DOHH2 (cell line): ENCODE measurements around the gene LDLRAD4.

ENCODE experiments used
- H3F3A ChIP-seq: fragments of 200-600 bp; sonication (generic), shearing (Covaris generic); 2 replicates; pipeline ENCODE4 v1.6.0; 2016; ENCODE audit warnings: antibody characterized with exemption, mild to moderate bottlenecking; ENCODE audit not compliant: control insufficient read depth, insufficient read depth
- H3K27ac ChIP-seq: fragments of 200-600 bp; sonication (generic); 2 replicates; pipeline ENCODE4 v1.5.1; 2014; ENCODE audit warnings: low read depth, mild to moderate bottlenecking, low read length, moderate library complexity
- H3K27me3 ChIP-seq: fragments of 200-600 bp; sonication (generic); 2 replicates; pipeline ENCODE4 v1.6.1; 2014; ENCODE audit warnings: mild to moderate bottlenecking, low read length, mixed read lengths; ENCODE audit not compliant: control insufficient read depth
- H3K36me3 ChIP-seq: fragments of 200-600 bp; sonication (generic); 2 replicates; pipeline ENCODE4 v1.6.1; 2014; ENCODE audit warnings: mild to moderate bottlenecking, low read length, moderate library complexity, mixed read lengths; ENCODE audit not compliant: control insufficient read depth
- H3K4me1 ChIP-seq: fragments of 200-600 bp; sonication (generic); 2 replicates; pipeline ENCODE4 v1.6.1; 2014; ENCODE audit warnings: mild to moderate bottlenecking, low read length, mixed read lengths; ENCODE audit not compliant: control insufficient read depth
- H3K4me2 ChIP-seq: fragments of 200-600 bp; sonication (generic); 2 replicates; pipeline ENCODE4 v1.6.0; 2014; ENCODE audit warnings: mild to moderate bottlenecking, low read length, moderate library complexity
- H3K4me3 ChIP-seq: fragments of 200-600 bp; sonication (generic); 2 replicates; pipeline ENCODE4 v1.5.1; 2014; ENCODE audit warnings: mild to moderate bottlenecking, low read length, mixed read lengths
- H3K79me2 ChIP-seq: fragments of 200-600 bp; sonication (generic); 2 replicates; pipeline ENCODE4 v1.6.1; 2014; ENCODE audit warnings: mild to moderate bottlenecking, low read length, mixed read lengths; ENCODE audit not compliant: control insufficient read depth
- H3K9me2 ChIP-seq: fragments of 200-600 bp; sonication (generic); replicated peaks from 2 replicates; pipeline ENCODE4 v1.6.1; 2014; ENCODE audit warnings: mild to moderate bottlenecking, low read length, mixed read lengths; ENCODE audit not compliant: control insufficient read depth
- H3K9me3 ChIP-seq: fragments of 200-600 bp; sonication (generic); 2 replicates; pipeline ENCODE4 v1.6.1; 2014; ENCODE audit warnings: antibody characterized with exemption, low read length, mixed read lengths; ENCODE audit not compliant: control insufficient read depth, insufficient read depth
- H4K20me1 ChIP-seq: fragments of 200-600 bp; sonication (generic); 2 replicates; pipeline ENCODE4 v1.6.0; 2014; ENCODE audit warnings: low read depth, mild to moderate bottlenecking, antibody characterized with exemption, low read length, moderate library complexity; ENCODE audit not compliant: control insufficient read depth, insufficient read depth
- EZH2phosphoT487 ChIP-seq: fragments of 200-600 bp; sonication (generic); IDR thresholded peaks from 2 replicates; pipeline ENCODE4 v1.6.1; 2017; ENCODE audit warnings: borderline replicate concordance, mild to moderate bottlenecking, antibody characterized with exemption, low read length, moderate library complexity, mixed read lengths
- TF ChIP-seq, protein P1 (sequence below): fragments of 200-600 bp; sonication (generic); IDR thresholded peaks from one replicate; pipeline ENCODE4 v1.5.1; 2014; ENCODE audit warnings: antibody characterized with exemption, mild to moderate bottlenecking, low read depth, low read length; ENCODE audit not compliant: poor library complexity, severe bottlenecking

The LDLRAD4 gene

DNA sequence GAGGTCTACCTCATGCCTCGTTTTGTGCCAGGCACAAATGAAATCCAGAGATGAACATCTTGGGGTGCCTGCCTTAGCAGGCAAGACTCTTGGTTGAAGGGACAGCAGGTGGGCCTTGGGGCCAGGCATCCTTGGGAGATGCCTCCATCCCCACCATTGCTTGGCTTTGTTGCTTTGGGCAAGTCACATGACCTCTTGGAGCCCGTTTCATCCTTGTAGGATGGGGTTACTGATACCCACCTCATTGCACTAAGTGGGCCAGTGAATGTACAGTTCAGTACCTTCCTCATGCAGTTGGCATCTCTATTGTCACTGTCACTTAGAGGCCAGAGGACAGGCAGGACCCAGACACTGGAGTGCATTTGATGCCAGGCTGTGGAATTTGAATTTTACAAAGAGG lies 195.5 kb downstream of the LDLRAD4 start:
- Histone ChIP-seq H3K36me3 (no peaks in the 10 kb centered on the region), H3K9me2 (no peaks in the 10 kb centered on the region), H3K79me2 (no peaks in the 10 kb centered on the region), H3F3A (no peaks in the 10 kb centered on the region), H3K27ac (no peak overlapping the region), H3K27me3 (no peaks in the 10 kb centered on the region), H4K20me1 (no peaks in the 10 kb centered on the region), H3K4me1 (no peaks in the 10 kb centered on the region), H3K9me3 (no peaks in the 10 kb centered on the region; the same call in 1 of the 2 replicates), H3K4me3 (no peak overlapping the region), H3K4me2 (no peak overlapping the region)
- no peak for TF ChIP-seq EZH2phosphoT487
- TF ChIP-seq, protein P1, sequence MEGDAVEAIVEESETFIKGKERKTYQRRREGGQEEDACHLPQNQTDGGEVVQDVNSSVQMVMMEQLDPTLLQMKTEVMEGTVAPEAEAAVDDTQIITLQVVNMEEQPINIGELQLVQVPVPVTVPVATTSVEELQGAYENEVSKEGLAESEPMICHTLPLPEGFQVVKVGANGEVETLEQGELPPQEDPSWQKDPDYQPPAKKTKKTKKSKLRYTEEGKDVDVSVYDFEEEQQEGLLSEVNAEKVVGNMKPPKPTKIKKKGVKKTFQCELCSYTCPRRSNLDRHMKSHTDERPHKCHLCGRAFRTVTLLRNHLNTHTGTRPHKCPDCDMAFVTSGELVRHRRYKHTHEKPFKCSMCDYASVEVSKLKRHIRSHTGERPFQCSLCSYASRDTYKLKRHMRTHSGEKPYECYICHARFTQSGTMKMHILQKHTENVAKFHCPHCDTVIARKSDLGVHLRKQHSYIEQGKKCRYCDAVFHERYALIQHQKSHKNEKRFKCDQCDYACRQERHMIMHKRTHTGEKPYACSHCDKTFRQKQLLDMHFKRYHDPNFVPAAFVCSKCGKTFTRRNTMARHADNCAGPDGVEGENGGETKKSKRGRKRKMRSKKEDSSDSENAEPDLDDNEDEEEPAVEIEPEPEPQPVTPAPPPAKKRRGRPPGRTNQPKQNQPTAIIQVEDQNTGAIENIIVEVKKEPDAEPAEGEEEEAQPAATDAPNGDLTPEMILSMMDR, result no peak

DNA sequence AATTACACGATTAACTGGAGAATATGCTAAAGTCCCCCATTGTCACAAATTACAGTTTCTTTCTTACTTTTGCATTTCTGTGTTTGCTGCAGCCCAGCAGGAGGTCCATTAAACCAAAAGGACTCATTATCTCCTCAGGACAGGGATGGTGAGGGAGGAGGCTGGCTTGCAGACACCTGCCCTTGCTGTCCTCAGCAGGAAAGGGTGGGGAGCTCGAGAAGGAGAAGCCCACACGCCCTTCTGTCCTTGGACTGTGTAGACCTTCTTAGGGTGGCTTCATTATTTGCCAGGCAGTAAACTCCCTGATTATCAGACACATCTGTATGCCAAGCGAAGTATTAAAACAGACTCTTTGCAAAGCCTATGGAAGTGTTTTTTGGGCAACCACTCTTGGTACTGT lies 196.0 kb downstream of the LDLRAD4 start:
- H3K27me3 ChIP-seq, result no peaks in the 10 kb centered on the region
- no peaks in the 10 kb centered on the region for H3K36me3 ChIP-seq
- H3F3A ChIP-seq, result no peaks in the 10 kb centered on the region
- no peaks in the 10 kb centered on the region for H3K4me1 ChIP-seq
- H3K27ac ChIP-seq, result no peak overlapping the region
- H3K4me2 ChIP-seq, result no peak overlapping the region
- H3K9me2 ChIP-seq, result no peaks in the 10 kb centered on the region
- no peaks in the 10 kb centered on the region for H4K20me1 ChIP-seq
- H3K4me3 ChIP-seq, result no peak overlapping the region
- H3K79me2 ChIP-seq, result no peaks in the 10 kb centered on the region
- H3K9me3 ChIP-seq, result no peaks in the 10 kb centered on the region; the same call in 1 of the 2 replicates
- TF ChIP-seq EZH2phosphoT487, result no peak
- TF ChIP-seq, protein P1, result no peak

DNA sequence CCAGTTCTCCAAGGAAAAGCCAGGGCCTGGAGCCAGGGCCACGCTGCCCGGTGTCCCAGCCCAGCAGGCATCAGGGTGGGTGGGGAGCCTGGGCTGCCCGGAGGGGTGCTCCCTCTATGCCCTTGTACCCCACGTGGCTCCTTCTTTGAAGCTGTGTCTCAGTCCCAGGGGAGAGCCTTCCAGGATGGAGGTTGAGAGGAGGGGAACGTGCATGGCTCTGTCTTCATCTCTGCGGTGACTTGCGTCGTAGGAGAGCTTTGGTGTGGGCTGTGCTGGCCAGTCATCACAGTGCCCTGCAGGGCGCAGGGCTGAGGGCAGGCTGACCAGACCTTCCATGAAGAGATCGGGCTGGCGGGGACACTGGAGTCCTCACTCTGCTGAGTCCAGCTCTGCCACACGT lies 197.2 kb downstream of the LDLRAD4 start:
- no peaks in the 10 kb centered on the region for H3K4me1 ChIP-seq
- no peaks in the 10 kb centered on the region; the same call in 1 of the 2 replicates for H3K9me3 ChIP-seq
- H3F3A ChIP-seq, result no peaks in the 10 kb centered on the region
- H4K20me1 ChIP-seq, result no peaks in the 10 kb centered on the region
- TF ChIP-seq EZH2phosphoT487, result no peak
- TF ChIP-seq, protein P1, result no peak
- H3K9me2 ChIP-seq, result no peaks in the 10 kb centered on the region
- H3K4me3 ChIP-seq, result no peak overlapping the region
- H3K79me2 ChIP-seq, result no peaks in the 10 kb centered on the region
- no peaks in the 10 kb centered on the region for H3K27me3 ChIP-seq
- H3K4me2 ChIP-seq, result no peak overlapping the region
- no peak overlapping the region for H3K27ac ChIP-seq
- H3K36me3 ChIP-seq, result no peaks in the 10 kb centered on the region

DNA sequence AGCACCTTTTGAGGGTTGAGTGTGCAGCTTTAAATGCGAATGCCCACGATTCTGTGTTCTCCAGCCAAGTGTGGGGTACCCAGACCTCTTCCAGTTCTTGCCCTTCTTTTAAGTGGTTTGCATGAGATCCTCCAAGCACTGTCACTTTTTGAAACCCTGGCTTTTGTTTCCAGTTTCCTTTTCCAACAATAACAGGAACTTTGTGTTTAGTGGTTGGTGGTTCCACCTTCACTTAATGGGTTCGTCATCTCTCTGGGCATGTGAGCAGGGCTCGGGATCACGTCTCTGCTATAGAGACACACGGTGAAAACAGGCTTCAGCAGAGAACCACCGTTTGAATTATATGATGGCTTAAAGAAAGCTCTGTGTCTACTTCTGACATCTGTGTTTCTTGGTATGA lies 197.6 kb downstream of the LDLRAD4 start:
- H3K4me1 ChIP-seq, result no peaks in the 10 kb centered on the region
- H3K79me2 ChIP-seq, result no peaks in the 10 kb centered on the region
- H4K20me1 ChIP-seq, result no peaks in the 10 kb centered on the region
- no peaks in the 10 kb centered on the region for H3K36me3 ChIP-seq
- no peak overlapping the region for H3K4me2 ChIP-seq
- H3K27me3 ChIP-seq, result no peaks in the 10 kb centered on the region
- no peaks in the 10 kb centered on the region for H3F3A ChIP-seq
- no peak overlapping the region for H3K4me3 ChIP-seq
- TF ChIP-seq, protein P1, result no peak
- no peak for TF ChIP-seq EZH2phosphoT487
- H3K9me3 ChIP-seq, result no peaks in the 10 kb centered on the region; the same call in 1 of the 2 replicates
- no peaks in the 10 kb centered on the region for H3K9me2 ChIP-seq
- H3K27ac ChIP-seq, result no peak overlapping the region
